GM19025 (cell line): ENCODE results near the gene VEGFC.

ENCODE experiments used
- ATAC-seq: cut with Tn5 transposase; IDR thresholded peaks from one replicate; pipeline ENCODE4 v1.9.1; 2021; ENCODE audit warnings: mild to moderate bottlenecking, low read depth, moderate library complexity; ENCODE audit not compliant: unreplicated experiment

Gene VEGFC

DNA sequence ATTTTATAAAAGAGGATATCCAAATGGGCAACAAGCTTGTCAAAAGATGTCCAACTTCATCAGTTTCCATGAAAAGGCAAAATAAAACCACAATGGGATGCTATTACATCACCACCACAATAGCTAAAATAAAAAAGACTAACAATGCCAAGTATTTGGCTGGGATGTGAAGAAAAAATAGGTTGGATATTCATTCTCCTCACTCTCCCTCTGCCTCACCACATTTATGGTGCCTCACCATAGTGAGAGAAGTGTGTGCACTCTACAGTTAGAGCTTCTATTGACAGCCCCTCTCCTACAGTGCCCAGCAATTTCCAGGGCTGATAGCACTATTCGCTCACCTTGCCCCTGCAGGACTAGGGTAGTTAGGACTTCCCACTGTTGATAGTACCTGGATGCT, 25.5 kb downstream of the VEGFC start:
- ATAC-seq: no peak

GRCh38 chr4:176762661-176763308, 29.9 kb downstream of the VEGFC start:
- no peak for ATAC-seq

DNA sequence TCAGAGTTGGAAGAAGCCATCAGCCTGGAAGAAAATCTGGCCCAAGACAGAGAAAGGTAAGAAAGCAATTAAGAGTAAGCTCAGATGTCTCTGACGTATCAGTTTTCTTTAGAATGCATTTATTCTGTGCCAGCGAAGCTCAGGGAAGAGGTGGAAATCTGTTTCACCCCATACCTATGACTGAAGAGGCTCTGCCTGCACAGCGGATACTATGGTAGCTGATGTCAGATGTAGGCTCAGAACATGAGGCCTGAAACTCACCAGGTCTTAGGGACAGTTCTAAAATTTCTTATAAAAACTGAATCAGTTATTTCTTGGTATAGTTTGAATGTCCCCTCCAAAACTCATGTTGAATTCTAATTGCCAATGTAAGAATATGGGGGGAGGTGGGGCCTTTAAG, 30.9 kb downstream of the VEGFC start:
- no peak for ATAC-seq

- ATAC-seq: no peak
Measured at GRCh38 chr4:176760471-176760870, 32.3 kb downstream of the VEGFC start.

DNA sequence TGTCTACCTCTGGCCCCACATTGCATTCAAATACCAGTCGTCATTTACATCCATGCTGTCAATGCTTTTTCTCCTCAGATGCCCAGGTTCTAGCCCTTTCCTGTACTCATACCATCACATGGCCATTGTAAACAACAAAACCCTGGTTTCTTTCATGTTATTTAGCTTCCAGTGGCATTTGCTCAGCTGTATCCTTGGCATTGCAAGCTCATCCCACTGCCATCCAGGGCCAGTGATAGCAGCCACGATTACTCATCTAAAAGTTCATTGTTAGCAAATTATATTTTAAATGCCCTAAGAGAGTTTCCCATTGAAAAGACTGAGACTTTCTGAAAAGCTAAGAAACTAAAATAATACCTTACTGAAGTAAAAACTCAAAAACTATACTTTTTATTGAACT, 34.0 kb downstream of the VEGFC start:
- no peak for ATAC-seq

DNA sequence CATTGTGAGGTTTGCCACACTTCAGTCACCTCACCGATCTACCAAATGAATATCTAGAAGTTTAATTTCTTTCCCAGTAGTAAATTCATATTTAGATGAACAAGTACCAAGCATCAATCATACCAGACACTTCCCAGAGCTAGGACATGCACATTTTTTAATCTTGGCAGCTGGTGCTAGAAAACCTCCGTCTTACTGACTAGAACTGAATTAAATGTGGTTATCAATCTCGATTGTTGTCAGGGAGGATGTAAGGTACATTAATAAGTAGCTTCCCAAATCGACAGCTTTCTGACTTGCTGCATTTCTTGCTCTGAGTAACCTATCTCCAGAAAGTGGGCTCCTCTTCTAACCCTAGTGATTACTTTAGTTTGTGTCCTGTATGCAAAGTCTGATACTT, 34.4 kb downstream of the VEGFC start:
- ATAC-seq: no peak

DNA sequence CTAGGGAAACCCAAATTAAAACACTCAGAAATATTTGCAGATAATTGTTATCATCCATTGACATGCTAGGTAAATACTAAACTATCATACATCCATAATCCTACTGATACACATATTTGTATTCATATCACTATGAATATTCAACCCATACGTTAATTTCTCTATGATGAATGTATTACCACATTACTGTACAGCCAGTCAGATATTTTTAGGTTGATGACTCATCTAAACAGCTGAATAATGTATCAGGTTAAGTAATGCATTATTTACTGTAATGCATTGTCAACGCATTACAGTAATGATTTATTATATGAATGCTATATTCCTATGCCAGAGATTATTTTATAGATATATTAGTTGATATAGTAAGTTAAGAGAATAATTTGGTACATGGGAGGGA, 37.1 kb downstream of the VEGFC start:
- no peak for ATAC-seq

DNA sequence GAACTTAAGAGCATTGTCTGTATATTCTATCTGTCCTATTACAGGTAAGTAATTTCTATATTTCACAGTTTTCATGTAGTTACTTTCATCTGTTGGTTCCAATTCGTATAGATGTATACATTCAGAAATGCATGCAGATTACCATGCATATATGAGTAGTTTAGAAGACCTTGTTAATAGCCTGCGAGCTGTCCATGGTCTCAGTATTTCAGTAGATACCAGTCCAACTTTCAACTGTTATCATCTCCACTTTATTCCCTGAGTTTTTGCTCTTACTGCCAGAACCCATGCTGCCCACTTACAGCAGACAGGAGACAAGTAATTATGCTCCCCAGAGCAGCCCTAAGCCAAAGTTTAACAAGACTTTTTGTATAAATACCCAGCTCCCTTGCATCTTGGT, 37.7 kb downstream of the VEGFC start:
- no peak for ATAC-seq

DNA sequence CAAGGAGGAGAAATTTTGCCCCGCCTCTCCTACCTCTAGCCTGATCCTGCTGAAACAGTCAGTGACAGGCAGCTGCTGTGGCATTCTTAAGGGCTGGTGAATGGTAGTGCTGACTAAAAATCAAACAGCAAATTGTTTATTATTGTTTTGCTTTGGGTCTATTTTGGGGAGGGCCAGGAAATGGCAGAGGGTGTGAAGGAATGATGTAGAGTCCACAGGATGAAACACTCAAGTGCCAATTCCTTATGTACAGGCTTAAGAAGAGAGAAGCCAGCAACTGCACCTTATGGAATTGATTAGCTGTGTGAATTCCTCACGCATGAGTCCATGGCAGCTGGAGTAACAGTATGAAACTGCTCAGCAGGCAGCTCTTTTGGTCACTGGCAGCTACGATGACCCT, 39.7 kb downstream of the VEGFC start:
- ATAC-seq: no peak

DNA sequence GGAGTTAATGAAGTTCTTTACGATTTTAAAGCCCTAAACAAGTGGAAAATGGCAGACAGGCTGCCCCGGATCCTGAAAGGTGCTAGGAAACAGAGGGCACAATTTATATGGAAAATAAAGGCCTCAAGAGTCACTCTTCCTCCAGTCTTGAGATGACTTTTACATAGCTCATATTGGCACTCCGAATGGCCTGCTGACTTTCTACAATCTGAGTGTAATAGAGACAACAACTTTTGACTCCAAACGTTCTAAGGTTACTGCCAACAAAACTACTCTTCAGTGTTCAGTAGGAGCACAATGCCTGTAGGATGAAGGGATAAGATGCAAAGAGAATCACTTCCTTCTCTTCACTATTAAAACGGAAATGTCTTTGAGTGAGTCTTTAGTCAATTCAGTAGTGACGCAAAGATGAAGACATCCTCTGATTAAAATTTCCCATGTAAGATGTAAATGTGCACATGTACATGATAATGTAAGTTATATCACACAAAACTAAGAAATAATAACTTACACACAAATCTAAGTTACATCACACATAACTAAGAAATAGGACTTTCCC, 40.5 kb downstream of the VEGFC start:
- ATAC-seq: no peak

GRCh38 chr4:176751061-176751460, 41.7 kb downstream of the VEGFC start:
- no peak for ATAC-seq

DNA sequence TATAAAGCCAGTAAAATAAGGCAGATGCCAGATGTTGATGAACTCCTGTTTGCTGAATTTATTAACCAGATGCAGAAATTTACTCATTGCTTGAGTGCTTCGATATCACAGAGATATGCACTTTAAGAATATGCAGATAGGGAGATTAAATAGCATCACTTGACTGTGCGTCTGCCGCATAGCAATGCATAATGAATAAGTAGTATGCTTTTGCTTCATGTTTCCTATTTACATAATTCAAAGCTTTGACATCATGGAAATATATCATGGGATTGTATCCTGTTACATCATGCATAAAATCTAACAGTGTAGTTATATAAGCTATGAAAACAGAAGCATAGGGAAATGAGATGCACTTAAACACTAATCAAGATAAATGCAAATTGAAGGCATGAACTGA, 45.9 kb downstream of the VEGFC start:
- ATAC-seq: no peak

- ATAC-seq: no peak
Measured at GRCh38 chr4:176745902-176746301, 46.8 kb downstream of the VEGFC start.

GRCh38 chr4:176744091-176744490, 48.6 kb downstream of the VEGFC start:
- no peak for ATAC-seq

DNA sequence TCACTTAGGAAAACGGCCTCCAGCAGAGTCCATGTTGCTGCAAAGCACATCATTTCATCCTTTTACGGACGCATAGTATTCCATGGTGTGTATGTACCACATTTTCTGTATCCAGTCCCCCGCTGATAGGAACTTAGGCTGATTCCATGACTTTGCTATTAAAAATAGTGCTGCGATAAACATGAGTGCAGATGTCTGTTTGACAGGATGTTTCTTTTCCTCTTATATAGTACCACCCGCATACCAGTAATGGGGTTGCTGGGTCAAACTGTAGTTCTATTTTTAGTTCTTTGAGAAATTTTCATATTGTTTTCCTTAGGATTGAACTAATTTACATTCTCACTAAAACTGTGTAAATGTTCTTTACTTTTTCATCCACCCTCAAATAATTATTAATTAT, 50.5 kb downstream of the VEGFC start:
- no peak for ATAC-seq

DNA sequence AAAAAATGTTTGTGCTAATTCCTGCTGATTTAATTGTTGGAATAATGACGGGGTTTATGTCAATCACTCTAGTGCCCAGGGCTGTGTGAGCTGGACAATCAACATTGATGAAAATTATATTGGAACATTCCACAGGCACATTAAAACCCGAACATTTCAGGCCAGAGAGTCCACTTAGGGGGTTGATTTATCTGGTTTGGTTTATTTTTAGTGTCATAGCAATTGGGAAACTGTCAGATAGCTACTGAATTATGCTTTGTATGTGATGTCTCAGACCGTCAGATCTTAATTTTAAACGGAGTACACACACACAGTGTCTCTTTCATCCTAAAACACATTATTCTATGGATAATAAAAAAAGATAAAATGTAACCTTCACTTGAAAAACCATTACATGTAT, 51.5 kb downstream of the VEGFC start:
- ATAC-seq: no peak

- ATAC-seq: no peak
Measured at GRCh38 chr4:176735300-176735699, 57.4 kb downstream of the VEGFC start.

- no peak for ATAC-seq
Measured at GRCh38 chr4:176734461-176734860, 58.3 kb downstream of the VEGFC start.

- no peak for ATAC-seq
Measured at GRCh38 chr4:176729489-176729888, 63.2 kb downstream of the VEGFC start.

DNA sequence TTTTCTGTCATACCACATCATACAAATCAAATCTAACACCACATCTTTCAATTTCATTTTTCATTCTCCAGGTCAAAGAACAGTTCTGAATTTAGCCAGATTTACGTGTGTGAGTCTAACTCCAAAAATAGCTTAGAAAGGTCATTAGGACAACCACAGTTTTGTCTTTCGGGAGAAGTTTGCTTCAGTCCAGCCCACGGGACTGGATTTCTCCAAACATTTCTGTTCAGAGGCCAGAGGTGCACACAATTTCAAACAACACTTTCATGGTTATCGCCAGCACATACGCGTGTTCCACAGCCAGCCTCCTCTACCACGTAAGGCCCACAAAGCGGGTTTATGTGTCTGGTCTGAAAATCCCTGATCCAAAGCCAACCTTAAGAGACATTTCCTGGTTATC, 65.9 kb downstream of the VEGFC start:
- no peak for ATAC-seq

DNA sequence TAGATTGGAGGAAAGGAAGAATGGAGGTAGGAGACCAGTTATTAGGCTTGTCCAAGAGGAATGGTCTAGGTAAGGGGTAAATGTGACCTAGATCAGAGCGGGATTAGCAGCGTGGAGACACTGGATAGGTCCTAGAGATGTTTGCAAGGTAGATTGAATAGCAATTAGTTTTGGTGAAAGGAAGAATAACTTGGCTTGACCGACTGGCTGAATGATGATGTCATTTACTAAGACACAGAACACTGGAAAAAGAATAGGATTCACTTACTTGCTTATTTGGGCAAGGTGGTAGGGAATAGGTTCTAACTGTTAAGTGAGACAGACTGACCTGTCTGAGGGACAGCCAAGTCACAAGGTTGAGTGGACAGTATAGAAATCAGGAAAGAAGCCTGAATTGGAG, 71.3 kb downstream of the VEGFC start:
- ATAC-seq: no peak

DNA sequence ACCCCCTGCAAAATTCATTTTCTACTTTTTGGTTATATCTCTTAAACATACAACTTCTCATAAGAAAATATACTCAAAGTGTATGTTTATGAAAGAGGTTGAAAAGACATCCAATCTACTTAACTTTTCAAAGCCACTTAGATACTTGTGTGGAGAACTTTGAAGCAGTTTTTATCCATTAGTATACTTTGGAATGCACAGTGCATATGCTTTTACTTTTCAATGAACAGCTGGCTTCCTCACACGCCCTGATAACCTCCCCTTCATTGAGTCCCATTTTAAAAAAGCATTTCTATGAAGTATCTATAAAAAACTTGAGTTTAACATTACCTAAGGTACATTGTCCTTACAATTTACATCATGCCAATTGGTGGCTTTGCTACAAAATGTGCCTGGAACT, 73.8 kb downstream of the VEGFC start:
- no peak for ATAC-seq

DNA sequence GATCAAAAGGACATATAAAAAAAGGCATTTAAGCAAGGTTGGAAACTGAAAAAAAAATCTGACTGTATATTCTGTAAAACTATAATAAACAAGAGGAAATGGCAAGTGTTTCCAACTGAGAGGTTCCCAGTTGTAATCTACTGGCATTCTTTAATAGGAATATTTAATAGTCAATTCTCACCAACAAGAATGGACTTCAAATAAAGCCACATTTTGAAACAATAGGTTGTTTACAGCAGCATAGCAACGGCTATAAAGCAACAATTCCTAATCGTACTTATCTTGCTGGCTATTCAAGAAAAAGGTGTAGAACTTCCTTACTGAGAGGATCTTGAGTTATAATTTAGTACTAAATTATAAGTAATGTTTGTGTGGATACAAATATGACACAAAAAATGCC, 75.5 kb downstream of the VEGFC start:
- no peak for ATAC-seq
